H9 (cell line): ENCODE results near the gene COPS6. TPM values are rescaled to one million over a fixed set of nuclear protein-coding genes. Genes with fewer than 3 reads are reported as not detected.
A peak's percentile ranks its signal among the peaks of the same experiment; 100 is the strongest.

Experiments used
- DNase-seq: peaks from one replicate; pipeline ENCODE4 v3.0.0-alpha.2; 2017
- H2AFZ ChIP-seq: one replicate; pipeline ENCODE4 v1.6.1; 2013; ENCODE audit warnings: mild to moderate bottlenecking, low read length, control low read depth, moderate library complexity
- H2AK5ac ChIP-seq: 2 replicates; pipeline ENCODE4 v1.6.1; 2013; ENCODE audit warnings: low read length, control low read depth, mixed read lengths; ENCODE audit not compliant: insufficient read length
- H2BK120ac ChIP-seq: one replicate; pipeline ENCODE4 v1.6.1; 2013; ENCODE audit warnings: low read depth, mild to moderate bottlenecking, low read length, control low read depth, inconsistent platforms; ENCODE audit not compliant: poor library complexity, severe bottlenecking
- H2BK12ac ChIP-seq: 2 replicates; pipeline ENCODE4 v1.6.1; 2013; ENCODE audit warnings: low read length, control low read depth, mixed read lengths, low read depth; ENCODE audit not compliant: insufficient read length
- H2BK15ac ChIP-seq: 2 replicates; pipeline ENCODE4 v1.6.1; 2013; ENCODE audit warnings: low read depth, low read length, control low read depth
- H2BK20ac ChIP-seq: one replicate; pipeline ENCODE4 v1.6.1; 2013; ENCODE audit warnings: low read depth, mild to moderate bottlenecking, low read length, control low read depth, inconsistent platforms; ENCODE audit not compliant: poor library complexity, severe bottlenecking
- H2BK5ac ChIP-seq: 2 replicates; pipeline ENCODE4 v1.6.1; 2013; ENCODE audit warnings: low read length, control low read depth, mixed read lengths; ENCODE audit not compliant: insufficient read length
- H3K14ac ChIP-seq: 2 replicates; pipeline ENCODE4 v1.6.1; 2013; ENCODE audit warnings: low read length, control low read depth; ENCODE audit not compliant: insufficient read depth
- H3K18ac ChIP-seq: 2 replicates; pipeline ENCODE4 v1.6.1; 2013; ENCODE audit warnings: low read depth, mild to moderate bottlenecking, mixed read lengths, low read length, control low read depth; ENCODE audit not compliant: insufficient read length
- H3K23ac ChIP-seq: 2 replicates; pipeline ENCODE4 v1.6.1; 2013; ENCODE audit warnings: low read length, control low read depth, mixed read lengths, low read depth; ENCODE audit not compliant: insufficient read length
- H3K23me2 ChIP-seq: 2 replicates; pipeline ENCODE4 v1.6.1; 2013; ENCODE audit warnings: low read depth, mild to moderate bottlenecking, mixed read lengths, low read length, control low read depth; ENCODE audit not compliant: insufficient read length, poor library complexity, severe bottlenecking
- H3K27ac ChIP-seq: 2 replicates; pipeline ENCODE4 v1.5.1; 2013; ENCODE audit warnings: low read length, control low read depth, mixed read lengths, low read depth; ENCODE audit not compliant: insufficient read length
- H3K27me3 ChIP-seq: 2 replicates; pipeline ENCODE4 v1.6.1; 2013; ENCODE audit warnings: low read length, control low read depth, inconsistent platforms; ENCODE audit not compliant: insufficient read depth
- H3K4ac ChIP-seq: 2 replicates; pipeline ENCODE4 v1.6.1; 2013; ENCODE audit warnings: low read depth, mild to moderate bottlenecking, control low read depth, inconsistent platforms, low read length, moderate library complexity
- H3K4me1 ChIP-seq: 2 replicates; pipeline ENCODE4 v1.6.1; 2013; ENCODE audit warnings: low read length, control low read depth, inconsistent platforms; ENCODE audit not compliant: insufficient read depth
- H3K4me2 ChIP-seq: 2 replicates; pipeline ENCODE4 v1.6.1; 2013; ENCODE audit warnings: low read length, control low read depth, mixed read lengths; ENCODE audit not compliant: insufficient read length, insufficient read depth
- H3K56ac ChIP-seq: 2 replicates; pipeline ENCODE4 v1.6.1; 2013; ENCODE audit warnings: low read depth, mild to moderate bottlenecking, mixed read lengths, low read length, control low read depth; ENCODE audit not compliant: insufficient read length
- H3K79me1 ChIP-seq: 2 replicates; pipeline ENCODE4 v1.6.1; 2013; ENCODE audit warnings: low read depth, mild to moderate bottlenecking, moderate library complexity, low read length, control low read depth, inconsistent platforms; ENCODE audit not compliant: insufficient read depth, poor library complexity, severe bottlenecking
- H3K79me2 ChIP-seq: 2 replicates; pipeline ENCODE4 v1.6.1; 2013; ENCODE audit warnings: low read length, control low read depth, inconsistent platforms; ENCODE audit not compliant: insufficient read depth
- H3K9ac ChIP-seq: 2 replicates; pipeline ENCODE4 v1.6.1; 2013; ENCODE audit warnings: low read length, control low read depth, mixed read lengths; ENCODE audit not compliant: insufficient read length; ENCODE audit errors: extremely low read depth
- H3K9me3 ChIP-seq: one replicate; pipeline ENCODE4 v1.6.1; 2013; ENCODE audit warnings: low read depth, low read length, inconsistent platforms; ENCODE audit not compliant: control insufficient read depth
- H3T11ph ChIP-seq: one replicate; pipeline ENCODE4 v1.6.1; 2013; ENCODE audit warnings: mild to moderate bottlenecking, low read length, control low read depth, inconsistent platforms
- H4K20me1 ChIP-seq: one replicate; pipeline ENCODE4 v1.6.1; 2013; ENCODE audit not compliant: control insufficient read depth, insufficient read length, insufficient read depth
- H4K5ac ChIP-seq: 2 replicates; pipeline ENCODE4 v1.6.1; 2013; ENCODE audit warnings: low read depth, mild to moderate bottlenecking, mixed read lengths, low read length, control low read depth; ENCODE audit not compliant: insufficient read length
- H4K8ac ChIP-seq: replicated peaks from 2 replicates; pipeline ENCODE4 v1.6.1; 2013; ENCODE audit warnings: low read length, control low read depth, mixed read lengths, low read depth; ENCODE audit not compliant: insufficient read length
- H4K91ac ChIP-seq: 2 replicates; pipeline ENCODE4 v1.6.1; 2013; ENCODE audit warnings: low read depth, mild to moderate bottlenecking, moderate library complexity, mixed read lengths, low read length, control low read depth; ENCODE audit not compliant: insufficient read length
- H3K27ac Mint-ChIP-seq, 3 experiments: 2 replicates in 2 of 3; 3 replicates in 1 of 3; pipeline ENCODE4 v1.8.0; 2020 to 2021; ENCODE audit warnings: mixed read lengths in 3 of 3, mild to moderate bottlenecking in 1 of 3, moderate library complexity in 1 of 3
- H3K27me3 Mint-ChIP-seq: 2 replicates; pipeline ENCODE4 v1.8.0; 2021; ENCODE audit warnings: low read depth, mild to moderate bottlenecking, moderate library complexity, mixed read lengths
- H3K36me3 Mint-ChIP-seq, 3 experiments: 2 replicates in 2 of 3; 3 replicates in 1 of 3; pipeline ENCODE4 v1.8.0; 2020 to 2021; ENCODE audit warnings: low read depth in 3 of 3, mixed read lengths in 3 of 3; ENCODE audit not compliant: insufficient read depth in 1 of 3
- H3K4me1 Mint-ChIP-seq, 2 experiments: 2 replicates each; pipeline ENCODE4 v1.8.0; 2020; ENCODE audit warnings: mixed read lengths in 2 of 2
- H3K4me3 Mint-ChIP-seq, 2 experiments: 2 replicates in 1 of 2; 3 replicates in 1 of 2; pipeline ENCODE4 v1.8.0; 2020 to 2021; ENCODE audit warnings: mild to moderate bottlenecking in 2 of 2, mixed read lengths in 2 of 2, moderate library complexity in 1 of 2
- H3K9me3 Mint-ChIP-seq, 2 experiments: 2 replicates in 1 of 2; 3 replicates in 1 of 2; pipeline ENCODE4 v1.8.0; 2020; ENCODE audit warnings: mild to moderate bottlenecking in 2 of 2, mixed read lengths in 2 of 2, moderate library complexity in 1 of 2
- CTCF ChIP-seq: fragments of 200-600 bp; sonication (generic); conservative IDR thresholded peaks from 3 replicates; pipeline ENCODE4 v1.8.0; 2021; ENCODE audit warnings: antibody characterized with exemption, mild to moderate bottlenecking
- WGBS: extraction: QIAGEN DNeasy Blood & Tissue Kit; methylation state at CpG from one replicate; pipeline ENCODE4 v1.1.7; 2013; ENCODE audit warnings: missing lambda C conversion rate, low lambda C conversion rate, mixed read lengths; ENCODE audit not compliant: insufficient read length; ENCODE audit errors: extremely low coverage; 5-methylcytosine and 5-hydroxymethylcytosine counted together
- total RNA-seq: library from RNA; stranded (reverse); gene quantifications from 2 replicates; pipeline ENCODE4 v1.2.1, GENCODE V29; 2021

COPS6 gene
- total RNA-seq, 1 experiment from 2014 or later: 140 TPM

DNA sequence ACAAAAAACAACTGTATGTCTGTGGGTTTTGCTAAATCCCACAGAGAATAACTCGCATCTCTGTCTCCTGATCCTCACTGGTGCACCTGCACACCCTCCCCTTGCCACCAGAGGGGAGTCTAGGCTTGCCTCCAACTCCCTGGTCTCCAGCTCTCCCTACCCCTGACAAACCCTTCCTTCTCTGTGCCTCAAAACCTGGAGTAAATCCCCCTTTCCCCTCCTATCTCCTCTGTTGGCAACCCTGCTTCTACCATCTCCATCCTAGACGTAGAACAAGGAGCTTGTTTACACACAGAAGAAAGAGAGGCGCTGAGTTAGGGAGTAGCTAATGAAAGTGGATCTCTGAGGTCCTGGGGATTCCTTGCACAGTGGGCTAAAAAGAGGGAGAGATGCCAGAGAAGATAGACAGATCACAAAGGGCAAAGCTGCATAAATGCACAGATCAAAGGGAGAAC, 44.0 kb downstream of the COPS6 start:
- Histone ChIP-seq H3K4me1 (peaks cover 4% of the 10 kb centered on the region; the same call in 1 of the 2 replicates), H2BK120ac (no peak overlapping the region), H2BK20ac (no peak overlapping the region), H4K20me1 (no peaks in the 10 kb centered on the region), H2BK5ac (no peak overlapping the region), H4K8ac (no peak overlapping the region), H4K91ac (no peak overlapping the region), H4K5ac (no peak overlapping the region), H3K79me2 (no peaks in the 10 kb centered on the region), H3K23me2 (peaks cover 4% of the 10 kb centered on the region), H2BK15ac (no peak overlapping the region), H3K79me1 (no peaks in the 10 kb centered on the region), H3K14ac (no peak overlapping the region), H3T11ph (no peak overlapping the region), H3K27me3 (no peaks in the 10 kb centered on the region; the same call in 1 of the 2 replicates), H3K23ac (no peak overlapping the region), H2AFZ (peak overlapping the region; percentile 65), H3K4me2 (no peak overlapping the region), H2BK12ac (no peak overlapping the region), H3K18ac (no peak overlapping the region), H3K9me3 (no peaks in the 10 kb centered on the region), H3K9ac (no peak overlapping the region), H3K56ac (no peak overlapping the region), H2AK5ac (no peak overlapping the region), H3K27ac (no peak overlapping the region), H3K4ac (no peak overlapping the region)
- H3K27ac Mint-ChIP-seq: no peak overlapping the region; a peak in 1 of 7 replicates
- no peak overlapping the region for H3K4me3 Mint-ChIP-seq
- H3K4me1 Mint-ChIP-seq: peaks cover 7 to 10% of the 10 kb centered on the region in 2 experiments
- H3K36me3 Mint-ChIP-seq: no peaks in the 10 kb centered on the region
- peaks cover 35% of the 10 kb centered on the region for H3K27me3 Mint-ChIP-seq
- WGBS: no CpG with 5 or more reads among the region's 3 CpGs
- TF ChIP-seq CTCF: peak; percentile 93
- DNase-seq: peak; percentile 79
- no peaks in the 10 kb centered on the region for H3K9me3 Mint-ChIP-seq
